ENCODE data around the gene ARL16. TPM values are rescaled to one million over a fixed set of nuclear protein-coding genes. Genes with fewer than 3 reads are reported as not detected.

The ARL16 gene
- total and polyA plus RNA-seq, 2 experiments from 2014 or later: 40.4 to 54.9 TPM

GRCh38 chr17:81644976-81645952 is 38.3 kb downstream of the ARL16 start:
- DNase-seq (ENCODE audit: low spot score): no peak
- Histone ChIP-seq H3K79me2 (replicated peaks; ENCODE audit: insufficient read depth) (no peaks in the 10 kb centered on the region), H3K4me2 (no peak overlapping the region), H3K9me2 (ENCODE audit: insufficient read depth) (no peaks in the 10 kb centered on the region), H3K4me1 (ENCODE audit: insufficient read depth) (peaks cover 11% of the 10 kb centered on the region), H2AFZ (no peak overlapping the region), H3K27me3 (ENCODE audit: insufficient read depth) (peaks cover 34% of the 10 kb centered on the region), H3K4me3 (no peak overlapping the region), H4K20me1 (replicated peaks; ENCODE audit: insufficient read depth) (no peaks in the 10 kb centered on the region), H3F3A (replicated peaks; ENCODE audit: low read depth) (peaks cover 13% of the 10 kb centered on the region; the same call in 1 of the 2 replicates), H3K27ac (ENCODE audit: low read depth) (no peak overlapping the region), H3K36me3 (ENCODE audit: insufficient read depth) (no peaks in the 10 kb centered on the region)
- Mint-ChIP-seq H3K27ac (no peak overlapping the region), H3K4me3 (no peak overlapping the region), H3K36me3 (ENCODE audit: low read depth) (no peaks in the 10 kb centered on the region), H3K9me3 (peaks cover 9% of the 10 kb centered on the region; the same call in 1 of the 3 replicates), H3K27me3 (ENCODE audit: insufficient read depth, low read depth, poor library complexity) (peaks cover 37% of the 10 kb centered on the region), H3K4me1 (peaks cover 6% of the 10 kb centered on the region)
- no peak for TF ChIP-seq JUNB (IDR thresholded peaks at IDR 0.05; ENCODE audit: unreplicated experiment)
- TF ChIP-seq ETS1 (IDR thresholded peaks at IDR 0.05): no peak
- TF ChIP-seq, protein P1, sequence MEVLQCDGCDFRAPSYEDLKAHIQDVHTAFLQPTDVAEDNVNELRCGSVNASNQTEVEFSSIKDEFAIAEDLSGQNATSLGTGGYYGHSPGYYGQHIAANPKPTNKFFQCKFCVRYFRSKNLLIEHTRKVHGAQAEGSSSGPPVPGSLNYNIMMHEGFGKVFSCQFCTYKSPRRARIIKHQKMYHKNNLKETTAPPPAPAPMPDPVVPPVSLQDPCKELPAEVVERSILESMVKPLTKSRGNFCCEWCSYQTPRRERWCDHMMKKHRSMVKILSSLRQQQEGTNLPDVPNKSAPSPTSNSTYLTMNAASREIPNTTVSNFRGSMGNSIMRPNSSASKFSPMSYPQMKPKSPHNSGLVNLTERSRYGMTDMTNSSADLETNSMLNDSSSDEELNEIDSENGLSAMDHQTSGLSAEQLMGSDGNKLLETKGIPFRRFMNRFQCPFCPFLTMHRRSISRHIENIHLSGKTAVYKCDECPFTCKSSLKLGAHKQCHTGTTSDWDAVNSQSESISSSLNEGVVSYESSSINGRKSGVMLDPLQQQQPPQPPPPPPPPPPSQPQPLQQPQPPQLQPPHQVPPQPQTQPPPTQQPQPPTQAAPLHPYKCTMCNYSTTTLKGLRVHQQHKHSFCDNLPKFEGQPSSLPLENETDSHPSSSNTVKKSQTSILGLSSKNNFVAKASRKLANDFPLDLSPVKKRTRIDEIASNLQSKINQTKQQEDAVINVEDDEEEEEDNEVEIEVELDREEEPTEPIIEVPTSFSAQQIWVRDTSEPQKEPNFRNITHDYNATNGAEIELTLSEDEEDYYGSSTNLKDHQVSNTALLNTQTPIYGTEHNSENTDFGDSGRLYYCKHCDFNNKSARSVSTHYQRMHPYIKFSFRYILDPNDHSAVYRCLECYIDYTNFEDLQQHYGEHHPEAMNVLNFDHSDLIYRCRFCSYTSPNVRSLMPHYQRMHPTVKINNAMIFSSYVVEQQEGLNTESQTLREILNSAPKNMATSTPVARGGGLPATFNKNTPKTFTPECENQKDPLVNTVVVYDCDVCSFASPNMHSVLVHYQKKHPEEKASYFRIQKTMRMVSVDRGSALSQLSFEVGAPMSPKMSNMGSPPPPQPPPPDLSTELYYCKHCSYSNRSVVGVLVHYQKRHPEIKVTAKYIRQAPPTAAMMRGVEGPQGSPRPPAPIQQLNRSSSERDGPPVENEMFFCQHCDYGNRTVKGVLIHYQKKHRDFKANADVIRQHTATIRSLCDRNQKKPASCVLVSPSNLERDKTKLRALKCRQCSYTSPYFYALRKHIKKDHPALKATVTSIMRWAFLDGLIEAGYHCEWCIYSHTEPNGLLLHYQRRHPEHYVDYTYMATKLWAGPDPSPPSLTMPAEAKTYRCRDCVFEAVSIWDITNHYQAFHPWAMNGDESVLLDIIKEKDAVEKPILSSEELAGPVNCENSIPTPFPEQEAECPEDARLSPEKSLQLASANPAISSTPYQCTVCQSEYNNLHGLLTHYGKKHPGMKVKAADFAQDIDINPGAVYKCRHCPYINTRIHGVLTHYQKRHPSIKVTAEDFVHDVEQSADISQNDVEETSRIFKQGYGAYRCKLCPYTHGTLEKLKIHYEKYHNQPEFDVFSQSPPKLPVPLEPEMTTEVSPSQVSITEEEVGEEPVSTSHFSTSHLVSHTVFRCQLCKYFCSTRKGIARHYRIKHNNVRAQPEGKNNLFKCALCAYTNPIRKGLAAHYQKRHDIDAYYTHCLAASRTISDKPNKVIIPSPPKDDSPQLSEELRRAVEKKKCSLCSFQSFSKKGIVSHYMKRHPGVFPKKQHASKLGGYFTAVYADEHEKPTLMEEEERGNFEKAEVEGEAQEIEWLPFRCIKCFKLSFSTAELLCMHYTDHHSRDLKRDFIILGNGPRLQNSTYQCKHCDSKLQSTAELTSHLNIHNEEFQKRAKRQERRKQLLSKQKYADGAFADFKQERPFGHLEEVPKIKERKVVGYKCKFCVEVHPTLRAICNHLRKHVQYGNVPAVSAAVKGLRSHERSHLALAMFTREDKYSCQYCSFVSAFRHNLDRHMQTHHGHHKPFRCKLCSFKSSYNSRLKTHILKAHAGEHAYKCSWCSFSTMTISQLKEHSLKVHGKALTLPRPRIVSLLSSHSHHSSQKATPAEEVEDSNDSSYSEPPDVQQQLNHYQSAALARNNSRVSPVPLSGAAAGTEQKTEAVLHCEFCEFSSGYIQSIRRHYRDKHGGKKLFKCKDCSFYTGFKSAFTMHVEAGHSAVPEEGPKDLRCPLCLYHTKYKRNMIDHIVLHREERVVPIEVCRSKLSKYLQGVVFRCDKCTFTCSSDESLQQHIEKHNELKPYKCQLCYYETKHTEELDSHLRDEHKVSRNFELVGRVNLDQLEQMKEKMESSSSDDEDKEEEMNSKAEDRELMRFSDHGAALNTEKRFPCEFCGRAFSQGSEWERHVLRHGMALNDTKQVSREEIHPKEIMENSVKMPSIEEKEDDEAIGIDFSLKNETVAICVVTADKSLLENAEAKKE (CRISPR knock-in tag; IDR thresholded peaks at IDR 0.05): no peak
- no peak for TF ChIP-seq EZH2phosphoT487 (IDR thresholded peaks at IDR 0.05; ENCODE audit: unreplicated experiment)
- no peak for TF ChIP-seq CTCF (conservative IDR thresholded peaks at IDR 0.05; ENCODE audit: low read depth in 2 of 2)
- no peak for TF ChIP-seq REST (IDR thresholded peaks at IDR 0.05; ENCODE audit: unreplicated experiment)
- no peak for TF ChIP-seq ZNF114 (CRISPR knock-in tag; IDR thresholded peaks at IDR 0.05)
- no peak for TF ChIP-seq ZNF331 (CRISPR knock-in tag; IDR thresholded peaks at IDR 0.05; ENCODE audit: low read depth)
- TF ChIP-seq NANOG (IDR thresholded peaks at IDR 0.05; ENCODE audit: borderline replicate concordance): no peak
- TF ChIP-seq POLR2AphosphoS5 (IDR thresholded peaks at IDR 0.05; ENCODE audit: low read depth): no peak
- TF ChIP-seq CREB1 (CRISPR knock-in tag; IDR thresholded peaks at IDR 0.05; ENCODE audit: low read depth): no peak
- no peak for TF ChIP-seq STAT1 (IDR thresholded peaks at IDR 0.05; ENCODE audit: unreplicated experiment)
- no peak for TF ChIP-seq EZH2 (IDR thresholded peaks at IDR 0.05; ENCODE audit: low read depth, unreplicated experiment)
- ATAC-seq: no peak

All from GM23338 (cell line).